Stimulated activated CD4-positive, alpha-beta T cell treated with anti-CD3 and anti-CD28 coated beads, Interleukin-2, amount 100 ng/mL, for 48 hours (primary cell): ENCODE measurements around the gene RPS2.

ENCODE experiments used
- DNase-seq, 2 donors: peaks; one replicate each; pipeline ENCODE4 v3.0.0-alpha.2; 2020

Gene RPS2

GRCh38 chr16:1980770-1981087 is 16.1 kb upstream of the RPS2 start:
- DNase-seq = no peak

GRCh38 chr16:1980030-1980769 is 15.6 kb upstream of the RPS2 start:
- DNase-seq = no peak

- no peak for DNase-seq
Measured at GRCh38 chr16:1979271-1980029, 14.8 kb upstream of the RPS2 start.

DNA sequence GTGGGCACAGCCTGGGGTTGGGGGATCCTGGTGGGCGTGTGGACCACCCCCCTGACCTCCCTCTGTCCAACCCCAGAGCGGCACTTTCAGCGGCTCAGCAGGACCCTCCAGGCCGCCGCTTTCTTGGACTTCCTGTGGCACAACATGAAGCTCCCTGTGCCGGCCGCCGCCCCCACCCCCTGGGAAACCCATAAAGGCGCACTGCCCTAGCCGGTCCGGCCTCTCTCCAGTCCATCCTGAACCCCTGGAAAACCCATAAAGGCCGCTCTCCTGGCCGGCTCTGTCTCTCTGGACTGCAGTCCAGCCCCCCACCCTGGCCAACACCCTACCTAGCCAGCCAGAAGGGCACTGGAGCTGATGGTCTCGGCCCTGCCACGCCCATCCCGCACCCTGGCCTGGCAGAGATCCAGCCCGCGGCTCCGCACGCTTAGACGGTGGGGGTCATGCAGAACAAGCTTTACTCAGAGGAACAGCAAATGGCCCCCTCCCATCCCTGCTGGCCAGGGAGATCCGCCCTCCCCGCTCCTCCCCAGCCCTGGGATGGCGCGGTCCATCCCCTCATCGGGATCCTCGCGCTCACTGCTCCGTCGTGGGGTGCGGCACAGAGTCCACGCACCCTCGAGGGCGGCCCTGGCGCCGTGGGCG is 14.0 kb upstream of the RPS2 start:
- no peak for DNase-seq

GRCh38 chr16:1977875-1978268 is 13.2 kb upstream of the RPS2 start:
- DNase-seq = no peak

DNA sequence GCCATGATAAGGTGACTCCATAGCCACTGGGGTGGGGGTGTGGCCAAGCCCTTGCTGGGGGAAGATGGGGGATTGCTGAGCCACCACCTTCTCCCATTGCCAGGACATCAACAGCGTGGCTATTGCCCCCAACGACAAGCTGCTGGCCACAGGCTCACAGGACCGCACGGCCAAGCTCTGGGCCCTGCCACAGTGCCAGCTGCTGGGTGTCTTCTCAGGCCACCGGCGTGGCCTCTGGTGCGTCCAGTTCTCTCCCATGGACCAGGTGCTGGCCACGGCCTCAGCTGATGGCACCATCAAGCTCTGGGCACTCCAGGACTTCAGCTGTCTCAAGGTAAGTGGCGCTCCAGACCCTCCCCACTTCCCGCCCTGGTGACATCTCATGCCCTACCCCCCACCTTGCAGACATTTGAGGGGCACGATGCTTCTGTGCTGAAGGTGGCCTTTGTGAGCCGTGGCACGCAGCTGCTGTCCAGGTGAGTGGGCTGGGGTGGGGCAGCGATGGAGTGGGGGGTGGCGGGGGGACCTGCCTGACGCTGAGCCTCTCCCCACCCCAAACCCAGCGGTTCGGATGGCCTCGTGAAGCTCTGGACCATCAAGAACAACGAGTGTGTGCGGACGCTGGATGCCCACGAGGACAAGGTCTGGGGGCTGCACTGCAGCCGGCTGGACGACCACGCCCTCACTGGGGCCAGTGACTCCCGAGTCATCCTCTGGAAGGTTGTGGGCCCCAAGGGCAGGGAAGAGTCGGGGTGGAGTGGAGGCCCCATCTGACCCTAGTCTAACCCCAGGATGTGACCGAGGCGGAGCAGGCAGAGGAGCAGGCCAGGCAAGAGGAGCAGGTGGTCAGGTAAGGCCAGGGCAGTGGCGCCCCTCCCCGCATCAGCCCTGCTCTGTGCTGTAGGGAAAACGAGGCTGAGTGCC is 12.6 kb upstream of the RPS2 start:
- DNase-seq = no peak

- no peak for DNase-seq
Measured at GRCh38 chr16:1976216-1976520, 11.5 kb upstream of the RPS2 start.

GRCh38 chr16:1975432-1976215 is 11.0 kb upstream of the RPS2 start:
- no peak for DNase-seq

- no peak for DNase-seq
Measured at GRCh38 chr16:1974157-1975070, 9.8 kb upstream of the RPS2 start.

DNA sequence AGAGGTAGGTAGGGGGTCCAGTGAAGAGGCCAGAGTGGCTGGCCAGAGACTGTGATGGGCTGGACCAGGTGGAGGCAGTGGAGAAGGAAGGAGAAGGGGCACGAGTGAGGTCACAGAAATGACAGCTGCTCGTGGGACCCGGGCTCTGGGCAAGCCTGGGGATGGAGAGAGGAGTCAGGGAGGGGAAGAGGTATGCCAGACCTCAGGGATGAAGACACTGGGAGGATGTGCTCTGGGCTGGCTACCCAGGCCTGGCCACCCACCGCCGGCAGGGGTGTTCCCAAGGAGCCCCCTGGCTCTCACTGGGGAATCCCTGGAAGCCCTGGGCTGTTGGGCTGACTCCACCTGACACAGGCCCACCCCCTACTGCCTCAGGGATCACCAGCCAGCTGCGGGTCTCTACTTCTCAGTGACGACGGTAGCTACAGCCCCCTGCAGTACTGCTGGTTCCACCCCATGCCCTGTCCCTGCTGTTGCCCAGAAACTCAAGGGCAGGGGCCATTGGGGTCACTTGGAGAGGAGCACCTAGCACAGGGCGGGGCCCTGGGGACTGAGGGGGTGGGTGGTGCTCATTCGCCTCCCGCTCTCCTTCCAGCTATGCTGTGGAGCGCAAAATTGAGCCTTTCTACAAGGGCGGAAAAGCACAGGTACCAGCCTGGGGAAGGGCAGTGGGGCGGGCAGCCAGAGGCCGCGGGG is 9.0 kb upstream of the RPS2 start:
- no peak for DNase-seq

DNA sequence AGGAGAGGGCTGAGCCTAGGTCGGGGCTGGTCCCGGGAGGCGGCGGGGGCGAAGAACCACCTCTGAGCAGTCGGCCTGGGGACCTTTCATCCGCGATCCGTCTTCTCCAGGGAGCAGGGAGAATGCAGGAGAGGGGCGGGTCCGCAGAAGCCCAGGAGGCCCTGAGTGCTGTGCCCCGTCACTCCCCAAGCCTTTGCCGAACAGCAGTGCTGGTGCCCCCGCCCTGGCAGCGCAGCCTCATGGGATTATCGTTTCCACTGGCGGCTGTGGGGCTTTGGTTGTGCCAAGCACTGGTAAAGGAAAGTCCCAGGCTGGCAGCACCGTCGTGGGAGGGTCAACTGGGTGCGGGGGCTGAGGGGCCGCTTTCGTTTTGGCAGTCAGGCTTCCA is 7.9 kb upstream of the RPS2 start:
- no peak for DNase-seq

DNA sequence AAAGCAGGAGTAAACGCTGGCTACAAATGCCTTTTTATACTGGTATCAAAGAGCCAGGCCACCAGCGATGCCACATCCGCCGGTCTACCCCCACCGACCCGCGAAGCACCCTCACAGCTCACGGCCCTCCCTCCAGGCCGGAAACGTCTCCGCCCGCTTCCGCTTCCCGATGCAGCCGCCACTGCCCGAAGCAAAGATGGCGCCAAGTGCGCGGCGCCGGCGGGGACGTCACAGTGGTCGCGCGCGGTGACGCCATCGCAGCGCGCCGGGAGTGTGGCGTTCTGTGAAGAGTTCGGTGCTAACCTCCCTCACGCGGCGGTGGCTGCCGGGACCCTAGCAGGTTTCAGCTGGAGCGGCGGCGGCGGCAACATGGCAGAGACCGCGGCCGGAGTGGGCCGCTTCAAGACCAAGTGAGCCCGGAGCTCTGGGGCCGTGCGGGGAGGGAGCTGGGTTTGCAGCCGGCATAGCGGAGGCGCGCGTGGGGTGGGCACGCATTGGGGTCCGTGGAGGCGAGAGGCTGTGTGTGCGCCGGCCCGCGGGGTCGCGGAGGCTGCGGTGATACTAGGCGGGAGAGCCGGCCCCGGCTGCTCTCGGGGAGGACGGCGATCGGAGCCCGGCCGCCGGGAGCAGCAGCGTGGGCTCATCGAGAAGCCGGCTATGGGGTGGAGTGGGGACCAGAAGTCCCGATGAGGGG is 7.3 kb upstream of the RPS2 start, which contains the start of gene TBL3:
TSS of gene TBL3 (plus strand) at position 258 of the 694 bp plus-strand sequence. CDS start at position 370, 112 bp downstream.
- peak; percentile 97 for DNase-seq

DNA sequence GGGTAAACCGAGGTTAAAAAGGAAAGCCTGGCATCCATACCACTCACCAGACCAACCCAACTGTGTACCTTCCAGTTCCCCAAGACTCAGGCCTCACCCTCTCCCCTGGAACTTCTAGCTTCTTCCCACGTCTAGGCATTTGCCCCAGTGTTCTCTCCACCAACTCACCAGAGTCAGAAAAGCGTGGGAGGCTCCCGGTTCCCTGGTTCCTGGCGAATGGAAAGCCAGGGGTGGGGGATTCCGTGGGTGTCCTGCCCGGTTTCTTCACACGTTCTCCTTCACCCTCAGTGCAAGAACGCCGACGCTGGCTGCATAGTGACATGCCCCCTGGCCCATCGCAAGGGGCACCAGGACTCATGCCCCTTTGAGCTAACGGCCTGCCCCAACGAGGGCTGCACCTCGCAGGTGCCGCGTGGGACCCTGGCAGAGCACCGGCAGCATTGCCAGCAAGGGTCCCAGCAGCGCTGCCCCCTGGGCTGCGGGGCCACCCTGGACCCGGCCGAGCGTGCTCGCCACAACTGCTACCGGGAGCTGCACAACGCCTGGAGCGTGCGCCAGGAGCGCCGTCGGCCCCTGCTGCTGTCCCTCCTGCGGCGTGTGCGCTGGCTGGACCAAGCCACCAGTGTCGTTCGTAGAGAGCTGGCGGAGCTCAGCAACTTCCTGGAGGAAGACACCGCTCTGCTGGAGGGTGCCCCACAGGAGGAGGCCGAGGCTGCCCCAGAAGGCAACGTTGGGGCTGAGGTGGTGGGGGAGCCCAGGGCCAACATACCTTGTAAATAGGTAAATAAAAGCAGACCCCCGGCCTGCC is 3.7 kb upstream of the RPS2 start:
- DNase-seq = no peak

DNA sequence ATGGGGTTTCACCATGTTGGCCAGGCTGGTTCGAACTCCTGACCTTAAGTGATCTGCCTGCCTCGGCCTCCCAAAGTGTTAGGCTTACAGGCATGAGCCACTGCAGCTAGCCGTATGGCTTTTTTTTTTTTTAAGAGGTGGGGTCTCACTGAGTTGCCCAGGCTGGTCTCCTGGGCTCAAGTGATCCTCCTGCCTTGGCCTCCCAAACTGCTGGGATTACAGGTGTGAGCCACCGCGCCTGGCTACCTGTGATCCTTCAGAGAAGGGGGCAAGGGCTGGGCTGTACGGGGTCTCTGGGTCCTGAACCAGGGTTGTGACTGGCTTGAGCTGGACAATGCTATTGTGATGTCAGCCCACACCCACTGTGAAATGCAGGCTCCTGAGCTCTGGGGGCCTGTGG is 1.8 kb upstream of the RPS2 start, which contains the start of gene RNF151:
TSS of gene RNF151 (plus strand) at position 397 of the 400 bp plus-strand sequence. CDS start 26 bp downstream, outside the sequence.
- DNase-seq = no peak

- DNase-seq = no peak
Measured at GRCh38 chr16:1965396-1966001, 873 bp upstream of the RPS2 start.

DNA sequence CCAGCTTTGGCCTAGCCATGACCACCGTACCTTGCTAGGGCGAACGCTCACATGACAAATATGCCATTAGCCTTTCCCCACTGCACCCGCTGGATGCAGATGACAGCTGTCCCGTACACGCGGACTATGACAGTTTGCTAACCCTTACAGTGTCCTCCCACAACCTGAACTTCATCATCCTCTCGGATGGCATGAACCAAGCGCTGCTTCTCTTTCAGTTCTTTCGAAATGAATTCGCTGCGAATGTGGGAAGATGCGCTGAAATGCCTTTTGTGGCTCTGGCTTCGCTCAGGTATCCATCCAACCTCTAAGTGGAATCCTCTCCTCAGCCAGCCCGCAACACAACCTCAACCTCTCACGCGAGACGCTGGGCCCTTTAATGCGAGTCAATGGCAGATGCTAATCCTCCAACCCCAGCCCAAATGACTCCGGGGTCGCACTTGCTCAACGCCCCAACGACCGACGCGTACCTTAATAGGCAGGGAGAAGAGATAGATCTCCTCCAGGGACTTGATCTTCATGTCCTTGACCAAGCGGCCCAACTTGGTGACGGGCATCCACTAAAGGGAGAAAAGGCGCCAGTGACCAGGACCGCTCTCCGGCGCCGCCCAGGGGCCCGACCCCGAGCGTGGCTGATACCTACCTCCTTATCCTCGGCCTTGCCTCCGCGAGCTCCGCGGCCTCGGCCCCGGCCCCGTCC is 670 bp downstream of the RPS2 start:
- DNase-seq = peak in 1 of 2 donors; percentile 46
